Prostate gland (tissue), 2 donors: ENCODE measurements around the gene ITLN1.

Experiments
- POLR2A ChIP-seq: fragments of 450-650 bp; IDR thresholded peaks from one replicate; pipeline ENCODE4 v1.6.1; 2016; ENCODE audit warnings: antibody characterized with exemption, mild to moderate bottlenecking
- POLR2AphosphoS5 ChIP-seq: sonication (generic); formaldehyde crosslinking; IDR thresholded peaks from one replicate; pipeline ENCODE4 v1.6.1; 2017; ENCODE audit warnings: antibody characterized with exemption
- TF ChIP-seq, protein P1 (sequence below), 4 experiments: fragments of 200-600 bp in 2 of 4; fragments of 450-650 bp in 2 of 4; sonication (generic) in 2 of 4; IDR thresholded peaks; 1 replicate in 3 of 4; 2 replicates in 1 of 4; pipeline ENCODE4 v1.5.1; 2016 to 2019; ENCODE audit warnings: antibody characterized with exemption in 4 of 4, mild to moderate bottlenecking in 2 of 4, moderate library complexity in 2 of 4

- TF ChIP-seq, protein P1, sequence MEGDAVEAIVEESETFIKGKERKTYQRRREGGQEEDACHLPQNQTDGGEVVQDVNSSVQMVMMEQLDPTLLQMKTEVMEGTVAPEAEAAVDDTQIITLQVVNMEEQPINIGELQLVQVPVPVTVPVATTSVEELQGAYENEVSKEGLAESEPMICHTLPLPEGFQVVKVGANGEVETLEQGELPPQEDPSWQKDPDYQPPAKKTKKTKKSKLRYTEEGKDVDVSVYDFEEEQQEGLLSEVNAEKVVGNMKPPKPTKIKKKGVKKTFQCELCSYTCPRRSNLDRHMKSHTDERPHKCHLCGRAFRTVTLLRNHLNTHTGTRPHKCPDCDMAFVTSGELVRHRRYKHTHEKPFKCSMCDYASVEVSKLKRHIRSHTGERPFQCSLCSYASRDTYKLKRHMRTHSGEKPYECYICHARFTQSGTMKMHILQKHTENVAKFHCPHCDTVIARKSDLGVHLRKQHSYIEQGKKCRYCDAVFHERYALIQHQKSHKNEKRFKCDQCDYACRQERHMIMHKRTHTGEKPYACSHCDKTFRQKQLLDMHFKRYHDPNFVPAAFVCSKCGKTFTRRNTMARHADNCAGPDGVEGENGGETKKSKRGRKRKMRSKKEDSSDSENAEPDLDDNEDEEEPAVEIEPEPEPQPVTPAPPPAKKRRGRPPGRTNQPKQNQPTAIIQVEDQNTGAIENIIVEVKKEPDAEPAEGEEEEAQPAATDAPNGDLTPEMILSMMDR (IDR thresholded peaks at IDR 0.05), result no peak
- TF ChIP-seq POLR2A (no peak), POLR2AphosphoS5 (no peak)
Observed at GRCh38 chr1:160853014-160853413, 32.0 kb downstream of the ITLN1 start.
